DND-41 (cell line): ENCODE results near the gene JAK1.

Experiments used
- ATAC-seq: fragments of 200-7000 bp; cut with Tn5 transposase; 3 replicates; pipeline ENCODE4 v1.9.1; 2021; ENCODE audit warnings: low read depth; ENCODE audit not compliant: insufficient read depth
- DNase-seq: peaks from one replicate; pipeline ENCODE4 v3.0.0-alpha.2; 2020
- H2AFZ ChIP-seq: 2 replicates; pipeline ENCODE4 v1.6.0; 2012; ENCODE audit warnings: low read depth, low read length
- H3K27ac ChIP-seq: 2 replicates; pipeline ENCODE4 v1.5.1; 2012; ENCODE audit warnings: low read length, inconsistent platforms
- H3K27me3 ChIP-seq: fragments of 200-600 bp; sonication (generic); 2 replicates; pipeline ENCODE4 v1.6.0; 2012; ENCODE audit warnings: low read length, mild to moderate bottlenecking, inconsistent platforms; ENCODE audit not compliant: insufficient read depth, poor library complexity
- H3K36me3 ChIP-seq: 2 replicates; pipeline ENCODE4 v1.5.1; 2012; ENCODE audit warnings: low read length, inconsistent platforms; ENCODE audit not compliant: insufficient read depth
- H3K4me1 ChIP-seq: 2 replicates; pipeline ENCODE4 v1.5.1; 2012; ENCODE audit warnings: mild to moderate bottlenecking, low read length; ENCODE audit not compliant: insufficient read depth
- H3K4me2 ChIP-seq: 2 replicates; pipeline ENCODE4 v1.6.0; 2012; ENCODE audit warnings: mild to moderate bottlenecking, moderate library complexity, low read length, inconsistent platforms; ENCODE audit not compliant: insufficient read depth
- H3K4me3 ChIP-seq, 2 experiments: fragments of 200-600 bp in 1 of 2; shearing (Covaris generic) in 1 of 2; 2 replicates each; pipeline ENCODE4 v1.5.1; 2012 to 2016; ENCODE audit warnings: inconsistent platforms in 2 of 2, low read length in 2 of 2, mild to moderate bottlenecking in 2 of 2, low read depth in 1 of 2, moderate library complexity in 1 of 2
- H3K79me2 ChIP-seq: 2 replicates; pipeline ENCODE4 v1.6.0; 2012; ENCODE audit warnings: low read length, inconsistent platforms; ENCODE audit not compliant: insufficient read depth
- H3K9ac ChIP-seq: 2 replicates; pipeline ENCODE4 v1.6.0; 2012; ENCODE audit warnings: low read depth, mild to moderate bottlenecking, inconsistent platforms, low read length, moderate library complexity
- H3K9me3 ChIP-seq: 2 replicates; pipeline ENCODE4 v1.5.1; 2012; ENCODE audit warnings: low read length, moderate library complexity, mild to moderate bottlenecking, inconsistent platforms; ENCODE audit not compliant: insufficient read depth, severe bottlenecking
- H4K20me1 ChIP-seq: 2 replicates; pipeline ENCODE4 v1.6.0; 2012; ENCODE audit warnings: low read length; ENCODE audit not compliant: insufficient read depth
- CTCF ChIP-seq: IDR thresholded peaks from 2 replicates; pipeline ENCODE4 v1.5.1; 2012; ENCODE audit warnings: borderline replicate concordance, low read length, moderate library complexity, mild to moderate bottlenecking; ENCODE audit not compliant: poor library complexity, severe bottlenecking; ENCODE audit errors: extremely low read depth
- EZH2 ChIP-seq: IDR thresholded peaks from 3 replicates; pipeline ENCODE4 v1.6.1; 2012; ENCODE audit warnings: borderline replicate concordance, low read depth, mild to moderate bottlenecking, moderate library complexity, low read length, inconsistent platforms; ENCODE audit not compliant: severe bottlenecking

The JAK1 gene

GRCh38 chr1:64830030-64830651 is 136.2 kb downstream of the JAK1 start:
- H3K27me3 ChIP-seq, result no peaks in the 10 kb centered on the region
- H3K27ac ChIP-seq, result no peak overlapping the region
- ATAC-seq (no peak), DNase-seq (no peak)
- no peak overlapping the region for H3K4me3 ChIP-seq
- H3K36me3 ChIP-seq, result peaks cover 28% of the 10 kb centered on the region
- H2AFZ ChIP-seq, result no peak overlapping the region
- H3K4me1 ChIP-seq, result no peaks in the 10 kb centered on the region
- no peak overlapping the region for H3K9ac ChIP-seq
- no peaks in the 10 kb centered on the region for H3K79me2 ChIP-seq
- no peaks in the 10 kb centered on the region for H4K20me1 ChIP-seq
- no peaks in the 10 kb centered on the region for H3K9me3 ChIP-seq
- H3K4me2 ChIP-seq, result no peak overlapping the region
- TF ChIP-seq CTCF (no peak), EZH2 (no peak)

- Histone ChIP-seq H3K4me1 (no peaks in the 10 kb centered on the region), H3K79me2 (no peaks in the 10 kb centered on the region), H3K4me3 (no peak overlapping the region), H3K9me3 (no peaks in the 10 kb centered on the region), H3K4me2 (no peak overlapping the region), H2AFZ (no peak overlapping the region), H4K20me1 (no peaks in the 10 kb centered on the region), H3K27me3 (no peaks in the 10 kb centered on the region), H3K9ac (no peak overlapping the region), H3K27ac (no peak overlapping the region), H3K36me3 (peaks cover 22% of the 10 kb centered on the region)
- TF ChIP-seq CTCF (no peak), EZH2 (no peak)
- no peak for DNase-seq
- no peak for ATAC-seq
These were observed 136.8 kb downstream of the JAK1 start for GRCh38 chr1:64829411-64830029.

GRCh38 chr1:64828829-64829228 is 137.5 kb downstream of the JAK1 start:
- no peak for ATAC-seq
- H3K4me2 ChIP-seq, result no peak overlapping the region
- no peaks in the 10 kb centered on the region for H3K27me3 ChIP-seq
- H2AFZ ChIP-seq, result no peak overlapping the region
- no peaks in the 10 kb centered on the region for H3K4me1 ChIP-seq
- H3K27ac ChIP-seq, result no peak overlapping the region
- no peak overlapping the region for H3K9ac ChIP-seq
- peaks cover 15% of the 10 kb centered on the region for H3K36me3 ChIP-seq
- H4K20me1 ChIP-seq, result no peaks in the 10 kb centered on the region
- no peaks in the 10 kb centered on the region for H3K79me2 ChIP-seq
- H3K4me3 ChIP-seq, result no peak overlapping the region
- no peak for DNase-seq
- no peaks in the 10 kb centered on the region for H3K9me3 ChIP-seq
- TF ChIP-seq CTCF (no peak), EZH2 (no peak)
